Spinal cord (tissue), 10 donors: ENCODE data around the gene ZNF282. TPM values are rescaled to one million over a fixed set of nuclear protein-coding genes. Genes with fewer than 3 reads are reported as not detected.
"Not testable (repeated sequence)": the region's sequence is repeated elsewhere in the genome, so short reads cannot be mapped to it uniquely, and the experiment has no call there.

Experiments used
- DNase-seq, 6 donors: peaks; one replicate each; pipeline versions ENCODE4 v3.0.0 to v3.0.0-alpha.2; 2013 to 2015; ENCODE audit warnings: low spot score in 6 of 6, low read depth in 4 of 6
- H3K27ac ChIP-seq: one replicate; pipeline ENCODE4 v1.5.1; 2013; ENCODE audit warnings: low read depth, low read length, control low read depth
- H3K27me3 ChIP-seq: one replicate; pipeline ENCODE4 v1.6.1; 2013; ENCODE audit warnings: low read length; ENCODE audit not compliant: control insufficient read depth, insufficient read depth
- H3K36me3 ChIP-seq: one replicate; pipeline ENCODE4 v1.6.1; 2013; ENCODE audit warnings: low read length; ENCODE audit not compliant: control insufficient read depth, insufficient read depth
- H3K4me1 ChIP-seq: one replicate; pipeline ENCODE4 v1.6.1; 2013; ENCODE audit warnings: low read length; ENCODE audit not compliant: control insufficient read depth, insufficient read depth
- H3K4me3 ChIP-seq: one replicate; pipeline ENCODE4 v1.5.1; 2013; ENCODE audit warnings: low read depth, low read length, control low read depth
- H3K9me3 ChIP-seq: one replicate; pipeline ENCODE4 v1.6.1; 2013; ENCODE audit warnings: low read length; ENCODE audit not compliant: control insufficient read depth, insufficient read depth
- WGBS: methylation state at CpG from one replicate; pipeline ENCODE4 v1.1.5; 2013; ENCODE audit warnings: missing lambda C conversion rate; ENCODE audit not compliant: insufficient coverage; 5-methylcytosine and 5-hydroxymethylcytosine counted together
- polyA plus RNA-seq, 2 donors: library from polyadenylated mRNA; unstranded; fragments of 120-200 nt; gene quantifications; one replicate each; pipeline ENCODE4 v1.2.1, GENCODE V29; 2013; ENCODE audit not compliant: insufficient read length in 2 of 2
- small RNA-seq: library from RNA; depleted of rRNA; stranded (forward); fragments of <200 nt; gene quantifications from one replicate; pipeline ENCODE3, GENCODE V24; 2014; ENCODE audit warnings: low replicate concordance
- total RNA-seq, 2 donors: library from RNA; depleted of rRNA in 1 of 2; stranded (reverse); fragments of 120-200 nt in 1 of 2; fragments of >200 nt in 1 of 2; gene quantifications; one replicate each; pipeline versions ENCODE4 v1.2.3 to v1.2.4, GENCODE V29; 2013 to 2014
- donor health status: healthy.

Gene ZNF282
- total and polyA plus RNA-seq, 4 donors: 17.8 to 35.0 (median 24.0) TPM

DNA sequence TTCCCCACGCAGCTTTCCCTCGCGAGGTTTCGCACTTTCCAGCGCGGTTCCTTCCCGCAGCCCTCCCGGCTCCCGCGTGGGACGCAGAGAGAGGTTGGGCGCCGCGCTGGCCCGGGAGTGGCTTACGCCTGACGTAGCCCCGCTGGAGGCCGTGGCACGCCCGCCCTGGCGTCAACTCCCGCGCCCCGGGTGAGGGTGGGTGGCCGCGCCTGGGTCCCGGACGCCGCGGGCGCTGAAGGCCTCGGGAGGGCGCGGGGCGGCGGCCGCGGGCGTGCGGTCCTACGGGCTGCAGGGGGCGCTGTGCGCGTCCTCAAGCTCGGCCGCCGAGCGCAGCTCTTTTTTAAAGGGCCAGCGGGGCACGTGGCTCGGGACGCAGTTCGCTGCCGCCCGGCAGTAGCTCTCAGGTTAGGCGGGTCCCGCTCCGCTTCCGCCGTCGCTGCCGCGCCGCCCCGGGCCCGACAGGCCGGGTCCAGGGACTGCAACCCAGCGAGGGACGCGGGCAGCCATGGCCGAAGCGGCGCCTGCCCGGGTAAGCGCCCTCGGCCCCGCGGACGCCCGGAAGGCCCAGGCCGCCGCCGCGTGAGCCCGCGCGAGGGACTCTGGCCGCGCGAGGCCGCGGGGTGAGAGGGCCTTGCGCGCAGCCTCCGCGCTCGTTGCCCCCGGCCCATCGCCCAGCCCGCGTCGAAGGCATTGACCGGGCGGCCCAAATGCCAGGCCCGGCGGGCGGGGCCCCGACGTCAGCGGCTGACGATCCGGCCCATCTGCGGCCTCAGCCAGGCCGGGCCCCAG is 66.7 kb downstream of the ZNF282 start, which contains the start of gene ZNF783:
Gene ZNF783, plus strand, starts transcription at position 368 of the 789 bp plus-strand sequence. Its CDS starts 138 bp downstream, at position 506.
- Histone ChIP-seq H3K27ac (peak within 1 kb of the TSS; percentile 86), H3K27me3 (no peaks in the 10 kb centered on the region), H3K9me3 (no peaks in the 10 kb centered on the region), H3K36me3 (peaks cover 24% of the 10 kb centered on the region), H3K4me3 (peak within 1 kb of the TSS; percentile 62), H3K4me1 (peaks cover 15% of the 10 kb centered on the region)
- peak; percentile 66 to 95 (median 81) for DNase-seq
- WGBS: under 1% methylated on average over 115 of the region's 115 CpGs

DNA sequence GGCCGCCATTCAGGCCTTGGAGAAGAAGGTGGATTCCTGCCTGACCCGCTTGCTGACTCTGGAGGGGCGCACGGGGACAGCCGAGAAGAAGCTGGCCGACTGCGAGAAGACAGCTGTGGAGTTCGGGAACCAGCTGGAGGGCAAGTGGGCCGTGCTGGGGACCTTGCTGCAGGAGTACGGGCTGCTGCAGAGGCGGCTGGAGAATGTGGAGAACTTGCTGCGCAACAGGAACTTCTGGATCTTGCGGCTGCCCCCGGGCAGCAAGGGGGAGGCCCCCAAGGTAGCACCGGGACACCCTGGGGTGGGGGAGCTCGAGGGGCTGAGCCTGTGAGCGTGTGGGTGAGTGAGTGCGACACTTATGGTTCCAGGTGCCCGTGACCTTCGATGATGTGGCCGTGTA is 71.1 kb downstream of the ZNF282 start:
- Histone ChIP-seq H3K36me3 (peaks cover 33% of the 10 kb centered on the region), H3K4me3 (no peak overlapping the region), H3K27me3 (no peaks in the 10 kb centered on the region), H3K4me1 (peaks cover 12% of the 10 kb centered on the region), H3K27ac (no peak overlapping the region), H3K9me3 (no peaks in the 10 kb centered on the region)
- no peak for DNase-seq
- 95% methylated on average over 15 of the region's 21 CpGs for WGBS

DNA sequence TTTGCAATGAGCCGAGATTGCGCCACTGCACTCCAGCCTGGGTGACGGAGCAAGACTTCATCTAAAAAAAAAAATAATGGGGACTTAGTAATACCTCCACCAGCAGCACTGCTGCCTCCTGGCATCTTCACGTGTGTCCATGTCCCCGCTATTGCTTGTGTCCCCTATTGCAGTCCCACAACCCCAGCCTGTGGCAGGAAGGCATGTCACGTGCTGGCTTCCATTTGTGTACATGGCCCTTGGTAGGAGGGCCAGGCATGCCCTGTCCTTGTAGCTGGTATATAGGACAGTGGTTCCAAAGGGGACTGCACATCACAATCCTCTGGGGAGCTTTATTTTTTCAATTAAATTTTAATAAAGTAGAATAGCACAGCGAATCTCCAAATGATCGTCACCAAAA is 72.4 kb downstream of the ZNF282 start:
- H3K27me3 ChIP-seq: no peaks in the 10 kb centered on the region
- H3K27ac ChIP-seq: no peak overlapping the region
- peaks cover 35% of the 10 kb centered on the region for H3K36me3 ChIP-seq
- DNase-seq: no peak
- H3K4me3 ChIP-seq: no peak overlapping the region
- peaks cover 5% of the 10 kb centered on the region for H3K4me1 ChIP-seq
- 88% methylated on average over 8 of the region's 8 CpGs for WGBS
- H3K9me3 ChIP-seq: no peaks in the 10 kb centered on the region

DNA sequence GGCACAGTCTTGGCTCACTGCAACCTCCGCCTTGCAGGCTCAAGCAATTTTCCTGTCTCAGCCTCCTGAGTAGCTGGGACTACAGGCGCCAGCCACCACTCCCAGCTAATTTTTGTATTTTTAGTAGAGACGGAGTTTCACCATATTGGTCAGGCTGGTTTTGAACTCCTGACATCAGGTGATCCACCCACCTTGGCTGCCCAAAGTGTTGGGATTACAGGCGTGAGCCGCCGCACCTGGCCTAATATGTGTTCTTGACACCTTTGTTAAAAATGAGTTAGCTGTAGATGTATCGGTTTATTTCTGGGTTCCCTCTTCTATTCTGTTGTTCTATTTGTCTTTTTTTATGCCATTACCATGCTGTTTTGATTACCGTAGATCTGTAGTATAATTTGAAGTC is 79.1 kb downstream of the ZNF282 start:
- H3K4me3 ChIP-seq, H3K27me3 ChIP-seq, H3K4me1 ChIP-seq, H3K27ac ChIP-seq, H3K9me3 ChIP-seq, DNase-seq: not testable (repeated sequence)
- 100% methylated on average over 1 of the region's 8 CpGs for WGBS
- H3K36me3 ChIP-seq: peaks cover 47% of the 10 kb centered on the region

Small RNA genes within 50 kb of the gene (small RNA-seq; reads per million reads assigned to genes)
- not detected for gene AC004890.1

Other genes starting within 250 kb of the ZNF282 start
- gene PDIA4, start 167.0 kb upstream of the ZNF282 start, total RNA-seq: 100 to 1,000 TPM in 1 of 2 donors, 10 to 100 TPM in 1; 84.5 to 123 TPM
- gene PDIA4, start 167.0 kb upstream of the ZNF282 start, polyA plus RNA-seq: 10 to 100 TPM; 80.2 to 86.4 TPM
- 1 to 10 TPM; 9.6 to 9.7 TPM for gene ZNF786, start 104.8 kb upstream of the ZNF282 start, total RNA-seq
- gene ZNF786, start 104.8 kb upstream of the ZNF282 start, polyA plus RNA-seq: 10 to 100 TPM; 10.2 to 10.8 TPM
- gene ZNF425, start 69.2 kb upstream of the ZNF282 start, total RNA-seq: 1 to 10 TPM; 5.7 to 5.8 TPM
- gene ZNF425, start 69.2 kb upstream of the ZNF282 start, polyA plus RNA-seq: 1 to 10 TPM; 6.1 to 6.3 TPM
- gene ZNF398, start 48.1 kb upstream of the ZNF282 start, total RNA-seq: 10 to 100 TPM; 15.3 to 15.7 TPM
- 10 to 100 TPM; 15.1 to 16.2 TPM for gene ZNF398, start 48.1 kb upstream of the ZNF282 start, polyA plus RNA-seq
- 1 to 10 TPM; 5.4 to 6.8 TPM for gene ZNF212, start 44.1 kb downstream of the ZNF282 start, total RNA-seq
- gene ZNF212, start 44.1 kb downstream of the ZNF282 start, polyA plus RNA-seq: 10 to 100 TPM; 12.3 to 16.6 TPM
- gene ZNF783, start 66.7 kb downstream of the ZNF282 start, total RNA-seq: 10 to 100 TPM in 1 of 2 donors, 1 to 10 TPM in 1; 7.8 to 17.2 TPM
- 10 to 100 TPM; 21.4 to 26.6 TPM for gene ZNF783, start 66.7 kb downstream of the ZNF282 start, polyA plus RNA-seq